GM18909 (cell line): Measurements from ENCODE around the gene PIP5K1A.
"Not testable (repeated sequence)": the region's sequence is repeated elsewhere in the genome, so short reads cannot be mapped to it uniquely, and the experiment has no call there.

ENCODE experiments used
- ATAC-seq: cut with Tn5 transposase; IDR thresholded peaks from one replicate; pipeline ENCODE4 v1.9.1; 2021; ENCODE audit warnings: mild to moderate bottlenecking; ENCODE audit not compliant: unreplicated experiment, poor library complexity

The PIP5K1A gene

GRCh38 chr1:151198254-151199127 lies at the start of gene PIP5K1A:
Gene PIP5K1A, plus strand, starts transcription at chr1:151198552. Its CDS starts 445 bp downstream, at chr1:151198997.
- ATAC-seq, result peak; percentile 84

- peak; percentile 75 for ATAC-seq
These were observed 41.9 kb upstream of the PIP5K1A start, which contains the start of gene TNFAIP8L2 for GRCh38 chr1:151156515-151156819. Gene TNFAIP8L2, plus strand, starts transcription at chr1:151156649. Its CDS starts 2,049 bp downstream, at chr1:151158698.

- no peak for ATAC-seq
These were observed 41.3 kb upstream of the PIP5K1A start for GRCh38 chr1:151157067-151157531.

GRCh38 chr1:151158326-151158725 lies 40.0 kb upstream of the PIP5K1A start:
- no peak for ATAC-seq

- no peak for ATAC-seq
These were observed 39.6 kb upstream of the PIP5K1A start for GRCh38 chr1:151158751-151159251.

- no peak for ATAC-seq
These were observed 39.0 kb upstream of the PIP5K1A start for GRCh38 chr1:151159373-151159772.

- no peak for ATAC-seq
These were observed 33.5 kb upstream of the PIP5K1A start for GRCh38 chr1:151164732-151165280.

GRCh38 chr1:151165281-151165737 lies 33.0 kb upstream of the PIP5K1A start:
- ATAC-seq, result no peak

- ATAC-seq, result peak; percentile 87
These were observed 32.4 kb upstream of the PIP5K1A start, which contains the start of the genes LYSMD1 and SCNM1 for GRCh38 chr1:151165738-151166504. Gene LYSMD1, minus strand, starts transcription at chr1:151165902. Its CDS starts 644 bp downstream, at chr1:151165258. Gene SCNM1, plus strand, starts transcription at chr1:151166144. Its CDS starts 9 bp downstream, at chr1:151166153.

GRCh38 chr1:151166505-151166956 lies 31.8 kb upstream of the PIP5K1A start:
- ATAC-seq, result no peak

- no peak for ATAC-seq
These were observed 31.2 kb upstream of the PIP5K1A start for GRCh38 chr1:151167116-151167515.

GRCh38 chr1:151171190-151171589 lies 27.2 kb upstream of the PIP5K1A start:
- no peak for ATAC-seq

GRCh38 chr1:151175041-151175741 lies 23.2 kb upstream of the PIP5K1A start:
- ATAC-seq, result no peak

- no peak for ATAC-seq
These were observed 22.5 kb upstream of the PIP5K1A start, which contains the start of gene TMOD4 for GRCh38 chr1:151175863-151176262. Gene TMOD4, minus strand, starts transcription at chr1:151175981. Its CDS starts 1,106 bp downstream, at chr1:151174875.

GRCh38 chr1:151176514-151177045 lies 21.8 kb upstream of the PIP5K1A start:
- ATAC-seq, result no peak

GRCh38 chr1:151184211-151184610 lies 14.1 kb upstream of the PIP5K1A start:
- no peak for ATAC-seq

GRCh38 chr1:151187205-151187604 lies 11.1 kb upstream of the PIP5K1A start:
- no peak for ATAC-seq

- ATAC-seq, result not testable (repeated sequence)
These were observed 9.7 kb upstream of the PIP5K1A start for GRCh38 chr1:151188667-151189066.
